Measurements from ENCODE around the gene SENP2.

Gene SENP2

GRCh38 chr3:185645596-185646381 is 59.7 kb downstream of the SENP2 start:
- DNase-seq (ENCODE audit: low read depth in 1 of 2, low spot score in 1 of 2), result peak in 1 of 2 experiments; percentile 55
- in situ Hi-C loops (cut with HindIII; ENCODE audit: low pct_unique_long_range_greater_than_20kb, low sequenced_read_pairs), result no loop called here
- TF ChIP-seq JUND (IDR thresholded peaks at IDR 0.05; ENCODE audit: low read depth), result no peak

- in situ Hi-C loops (cut with HindIII; ENCODE audit: low pct_unique_long_range_greater_than_20kb, low sequenced_read_pairs), result no loop called here
- DNase-seq (ENCODE audit: low read depth in 1 of 2, low spot score in 1 of 2), result no peak
Observed at GRCh38 chr3:185646382-185647133, 60.5 kb downstream of the SENP2 start.

GRCh38 chr3:185647134-185647879 is 61.2 kb downstream of the SENP2 start:
- DNase-seq (ENCODE audit: low read depth in 1 of 2, low spot score in 1 of 2), result no peak
- no peak for TF ChIP-seq JUND (IDR thresholded peaks at IDR 0.05; ENCODE audit: low read depth)
- in situ Hi-C loops (cut with HindIII; ENCODE audit: low pct_unique_long_range_greater_than_20kb, low sequenced_read_pairs), result no loop called here

More at GRCh38 chr3:185646382-185647133, 60.5 kb downstream of the SENP2 start:
- no peak for TF ChIP-seq JUND (IDR thresholded peaks at IDR 0.05; ENCODE audit: low read depth)

GRCh38 chr3:185647880-185648210 is 61.8 kb downstream of the SENP2 start:
- TF ChIP-seq JUND (IDR thresholded peaks at IDR 0.05; ENCODE audit: low read depth), result no peak

GRCh38 chr3:185648396-185648795 is 62.3 kb downstream of the SENP2 start:
- in situ Hi-C loops (cut with HindIII; ENCODE audit: low pct_unique_long_range_greater_than_20kb, low sequenced_read_pairs), result no loop called here
- DNase-seq (ENCODE audit: low read depth in 1 of 2, low spot score in 1 of 2), result no peak
- no peak for TF ChIP-seq JUND (IDR thresholded peaks at IDR 0.05; ENCODE audit: low read depth)

More at GRCh38 chr3:185647880-185648210, 61.8 kb downstream of the SENP2 start:
- DNase-seq (ENCODE audit: low read depth in 1 of 2, low spot score in 1 of 2), result no peak
- in situ Hi-C loops (cut with HindIII; ENCODE audit: low pct_unique_long_range_greater_than_20kb, low sequenced_read_pairs), result no loop called here

GRCh38 chr3:185649414-185649813 is 63.3 kb downstream of the SENP2 start:
- in situ Hi-C loops (cut with HindIII; ENCODE audit: low pct_unique_long_range_greater_than_20kb, low sequenced_read_pairs), result no loop called here
- TF ChIP-seq JUND (IDR thresholded peaks at IDR 0.05; ENCODE audit: low read depth), result no peak

GRCh38 chr3:185651971-185652370 is 65.9 kb downstream of the SENP2 start:
- DNase-seq (ENCODE audit: low read depth in 1 of 2, low spot score in 1 of 2), result no peak
- in situ Hi-C loops (cut with HindIII; ENCODE audit: low pct_unique_long_range_greater_than_20kb, low sequenced_read_pairs), result no loop called here
- no peak for TF ChIP-seq JUND (IDR thresholded peaks at IDR 0.05; ENCODE audit: low read depth)

More at GRCh38 chr3:185649414-185649813, 63.3 kb downstream of the SENP2 start:
- DNase-seq (ENCODE audit: low read depth in 1 of 2, low spot score in 1 of 2), result no peak

- no peak for TF ChIP-seq JUND (IDR thresholded peaks at IDR 0.05; ENCODE audit: low read depth)
- in situ Hi-C loops (cut with HindIII; ENCODE audit: low pct_unique_long_range_greater_than_20kb, low sequenced_read_pairs), result no loop called here
- DNase-seq (ENCODE audit: low read depth in 1 of 2, low spot score in 1 of 2), result no peak
Observed at GRCh38 chr3:185653949-185654757, 68.1 kb downstream of the SENP2 start.

- no peak for TF ChIP-seq JUND (IDR thresholded peaks at IDR 0.05; ENCODE audit: low read depth)
- DNase-seq (ENCODE audit: low read depth in 1 of 2, low spot score in 1 of 2), result peak in 1 of 2 experiments; percentile 62
- in situ Hi-C loops (cut with HindIII; ENCODE audit: low pct_unique_long_range_greater_than_20kb, low sequenced_read_pairs), result no loop called here
Observed at GRCh38 chr3:185654758-185655145, 68.7 kb downstream of the SENP2 start.

GRCh38 chr3:185655426-185656320 is 69.6 kb downstream of the SENP2 start:
- TF ChIP-seq JUND (IDR thresholded peaks at IDR 0.05; ENCODE audit: low read depth), result no peak
- DNase-seq (ENCODE audit: low read depth in 1 of 2, low spot score in 1 of 2), result no peak
- in situ Hi-C loops (cut with HindIII; ENCODE audit: low pct_unique_long_range_greater_than_20kb, low sequenced_read_pairs), result no loop called here

GRCh38 chr3:185656321-185656840 is 70.3 kb downstream of the SENP2 start:
- TF ChIP-seq JUND (IDR thresholded peaks at IDR 0.05; ENCODE audit: low read depth), result no peak
- in situ Hi-C loops (cut with HindIII; ENCODE audit: low pct_unique_long_range_greater_than_20kb, low sequenced_read_pairs), result no loop called here
- DNase-seq (ENCODE audit: low read depth in 1 of 2, low spot score in 1 of 2), result no peak
